Left lung (tissue), 10 donors: Measurements from ENCODE around the gene ZBED6. TPM values are rescaled to one million over a fixed set of nuclear protein-coding genes. Genes with fewer than 3 reads are reported as not detected.
"Not testable (repeated sequence)": the region's sequence is repeated elsewhere in the genome, so short reads cannot be mapped to it uniquely, and the experiment has no call there.

ENCODE experiments used
- ATAC-seq: fragments of 200-7000 bp; cut with Tn5 transposase; one replicate; pipeline ENCODE4 v1.9.1; 2020; ENCODE audit warnings: moderate library complexity
- DNase-seq, 4 donors: peaks; one replicate each; pipeline ENCODE4 v3.0.0-alpha.2; 2013 to 2020
- H3K27ac ChIP-seq, 2 donors: fragments of 200-600 bp; sonication (generic) in 1 of 2; one replicate each; pipeline versions ENCODE4 v1.5.0 to v1.8.0; 2020 to 2021
- H3K27me3 ChIP-seq, 2 donors: fragments of 200-600 bp; sonication (generic) in 1 of 2; one replicate each; pipeline versions ENCODE4 v1.5.0 to v1.8.0; 2020 to 2021
- H3K36me3 ChIP-seq, 2 donors: fragments of 200-600 bp; sonication (generic) in 1 of 2; one replicate each; pipeline versions ENCODE4 v1.5.0 to v1.8.0; 2020 to 2021
- H3K4me1 ChIP-seq, 2 donors: fragments of 200-600 bp; one replicate each; pipeline ENCODE4 v1.8.0; 2021
- H3K4me3 ChIP-seq, 2 donors: fragments of 200-600 bp; sonication (generic) in 1 of 2; one replicate each; pipeline versions ENCODE4 v1.5.0 to v1.8.0; 2020 to 2021; ENCODE audit warnings: mild to moderate bottlenecking in 1 of 2
- H3K9me3 ChIP-seq, 2 donors: fragments of 200-600 bp; sonication (generic) in 1 of 2; one replicate each; pipeline versions ENCODE4 v1.5.0 to v1.8.0; 2020 to 2021
- intact Hi-C, 2 donors: fragments of 100-400 bp; cut with DNase I; formaldehyde crosslinking; loops; one replicate each; pipeline versions ENCODE4 v1.11.2 to v1.14.2; 2022
- polyA plus RNA-seq, 6 donors: library from polyadenylated mRNA; unstranded; fragments of 120-200 nt; gene quantifications; one replicate each; pipeline ENCODE4 v1.2.1, GENCODE V29; 2013; ENCODE audit not compliant: insufficient read length in 6 of 6
- total RNA-seq, 2 donors: library from RNA; stranded (reverse); fragmentation: NEBNext Ultra II Directional; extraction: Animal tissue kit (Norgen Biotek cat#: 25700); gene quantifications; one replicate each; pipeline ENCODE4 v1.2.1, GENCODE V29; 2021
- TF ChIP-seq, protein P1 (sequence below), 2 donors: fragments of 200-600 bp; sonication (generic) in 1 of 2; IDR thresholded peaks; one replicate each; pipeline versions ENCODE4 v1.5.0 to v1.8.0; 2021; ENCODE audit warnings: antibody characterized with exemption in 2 of 2
- donor health status: DM: no; HTN: yes; CAD: no.
- donor health status: DM: no; HTN: no; CAD: no.

Gene ZBED6
- total and polyA plus RNA-seq, 8 donors = 14.6 to 32.8 (median 17.6) TPM

DNA sequence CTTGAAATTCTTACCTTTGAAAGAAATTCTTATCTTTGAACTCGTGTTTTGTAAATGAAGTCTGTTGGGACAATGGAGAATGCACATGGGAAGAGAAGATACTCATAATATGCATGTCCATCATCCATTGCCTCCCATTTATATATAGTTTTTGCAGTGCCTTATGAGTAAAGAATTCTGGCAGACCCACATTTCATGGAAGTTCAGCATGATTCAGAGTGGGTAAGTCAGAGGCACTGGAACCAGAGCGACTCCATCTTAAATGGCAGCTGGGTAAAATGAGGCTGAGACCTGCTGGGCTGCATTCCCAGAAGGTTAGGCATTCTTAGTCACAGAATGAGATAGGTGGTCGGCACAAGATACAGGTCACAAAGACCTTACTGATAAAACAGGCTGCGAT is 16.6 kb upstream of the ZBED6 start:
- no peaks in the 10 kb centered on the region for H3K27me3 ChIP-seq
- intact Hi-C loops = no loop called here
- ATAC-seq = no peak
- no peaks in the 10 kb centered on the region for H3K36me3 ChIP-seq
- no peaks in the 10 kb centered on the region for H3K4me1 ChIP-seq
- TF ChIP-seq, protein P1, sequence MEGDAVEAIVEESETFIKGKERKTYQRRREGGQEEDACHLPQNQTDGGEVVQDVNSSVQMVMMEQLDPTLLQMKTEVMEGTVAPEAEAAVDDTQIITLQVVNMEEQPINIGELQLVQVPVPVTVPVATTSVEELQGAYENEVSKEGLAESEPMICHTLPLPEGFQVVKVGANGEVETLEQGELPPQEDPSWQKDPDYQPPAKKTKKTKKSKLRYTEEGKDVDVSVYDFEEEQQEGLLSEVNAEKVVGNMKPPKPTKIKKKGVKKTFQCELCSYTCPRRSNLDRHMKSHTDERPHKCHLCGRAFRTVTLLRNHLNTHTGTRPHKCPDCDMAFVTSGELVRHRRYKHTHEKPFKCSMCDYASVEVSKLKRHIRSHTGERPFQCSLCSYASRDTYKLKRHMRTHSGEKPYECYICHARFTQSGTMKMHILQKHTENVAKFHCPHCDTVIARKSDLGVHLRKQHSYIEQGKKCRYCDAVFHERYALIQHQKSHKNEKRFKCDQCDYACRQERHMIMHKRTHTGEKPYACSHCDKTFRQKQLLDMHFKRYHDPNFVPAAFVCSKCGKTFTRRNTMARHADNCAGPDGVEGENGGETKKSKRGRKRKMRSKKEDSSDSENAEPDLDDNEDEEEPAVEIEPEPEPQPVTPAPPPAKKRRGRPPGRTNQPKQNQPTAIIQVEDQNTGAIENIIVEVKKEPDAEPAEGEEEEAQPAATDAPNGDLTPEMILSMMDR (IDR thresholded peaks at IDR 0.05) = no peak
- no peaks in the 10 kb centered on the region for H3K9me3 ChIP-seq
- H3K4me3 ChIP-seq = no peak overlapping the region
- no peak for DNase-seq
- no peak overlapping the region for H3K27ac ChIP-seq

- DNase-seq = no peak
- Histone ChIP-seq H3K9me3 (no peaks in the 10 kb centered on the region), H3K4me1 (no peaks in the 10 kb centered on the region), H3K4me3 (no peak overlapping the region), H3K27me3 (no peaks in the 10 kb centered on the region), H3K36me3 (no peaks in the 10 kb centered on the region), H3K27ac (no peak overlapping the region)
- TF ChIP-seq, protein P1 (IDR thresholded peaks at IDR 0.05) = no peak
- no peak for ATAC-seq
- intact Hi-C loops = no loop called here
Observed at GRCh38 chr1:203781962-203782361, 13.5 kb upstream of the ZBED6 start.

GRCh38 chr1:203789966-203790365 is 5.5 kb upstream of the ZBED6 start:
- ATAC-seq (no peak), DNase-seq (no peak)
- H3K27ac ChIP-seq = no peak overlapping the region
- no peak overlapping the region for H3K4me3 ChIP-seq
- H3K27me3 ChIP-seq = no peaks in the 10 kb centered on the region
- H3K9me3 ChIP-seq = no peaks in the 10 kb centered on the region
- no peaks in the 10 kb centered on the region for H3K36me3 ChIP-seq
- TF ChIP-seq, protein P1 (IDR thresholded peaks at IDR 0.05) = no peak
- H3K4me1 ChIP-seq = peaks cover 0 to 6% of the 10 kb centered on the region in 2 donors
- intact Hi-C loops = no loop called here

- TF ChIP-seq, protein P1 (IDR thresholded peaks at IDR 0.05) = no peak
- H3K27ac ChIP-seq = no peak overlapping the region
- no peaks in the 10 kb centered on the region for H3K36me3 ChIP-seq
- no peaks in the 10 kb centered on the region for H3K27me3 ChIP-seq
- no peak for ATAC-seq
- no peak overlapping the region for H3K4me3 ChIP-seq
- peaks cover 0 to 10% of the 10 kb centered on the region in 2 donors for H3K4me1 ChIP-seq
- no peak for DNase-seq
- H3K9me3 ChIP-seq = no peaks in the 10 kb centered on the region
- intact Hi-C loops = no loop called here
Observed at GRCh38 chr1:203791498-203791897, 3.9 kb upstream of the ZBED6 start.

DNA sequence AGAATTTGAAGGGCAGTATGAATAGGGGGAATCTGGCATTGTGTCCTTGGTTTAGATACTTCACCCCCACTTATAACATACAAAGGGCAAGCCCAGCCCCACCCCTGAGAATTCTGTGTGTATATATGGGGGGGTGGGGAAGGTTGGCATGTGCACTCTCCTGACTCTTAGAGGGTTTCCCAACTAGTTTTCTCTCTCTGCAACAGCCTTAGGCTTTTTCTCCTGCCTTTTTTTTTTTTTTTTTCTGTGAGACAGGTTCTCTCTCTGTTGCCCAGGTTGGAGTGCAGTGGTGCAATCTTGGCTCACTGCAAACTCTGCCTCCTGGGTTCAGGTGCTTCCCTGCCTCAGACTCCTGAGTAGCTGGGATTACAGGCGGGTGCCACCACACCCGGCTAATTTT is 2.9 kb upstream of the ZBED6 start:
- DNase-seq = peak in 1 of 4 donors; percentile 26
- no peak overlapping the region for H3K27ac ChIP-seq
- intact Hi-C loops = no loop called here

GRCh38 chr1:203793561-203793960 is 1.9 kb upstream of the ZBED6 start:
- H3K9me3 ChIP-seq, DNase-seq, H3K36me3 ChIP-seq, H3K27ac ChIP-seq, H3K27me3 ChIP-seq, H3K4me3 ChIP-seq, ATAC-seq, intact Hi-C loops: not testable (repeated sequence)
- H3K4me1 ChIP-seq = peaks cover 9 to 31% of the 10 kb centered on the region in 2 donors

More for the DNA sequence above, 2.9 kb upstream of the ZBED6 start:
- ATAC-seq = peak; percentile 8
- Histone ChIP-seq H3K36me3 (peaks cover 0 to 1% of the 10 kb centered on the region in 2 donors), H3K4me1 (peaks cover 9 to 20% of the 10 kb centered on the region in 2 donors), H3K27me3 (no peaks in the 10 kb centered on the region), H3K4me3 (no peak overlapping the region), H3K9me3 (no peaks in the 10 kb centered on the region)
- TF ChIP-seq, protein P1 (IDR thresholded peaks at IDR 0.05) = no peak
